ENCODE data around the gene TMEM208. TPM values are rescaled to one million over a fixed set of nuclear protein-coding genes. Genes with fewer than 3 reads are reported as not detected.

The TMEM208 gene
- total and polyA plus RNA-seq, 2 of the 13 experiments (the other 11 are each of a cell fraction or from before 2014, with no cell fraction given), result 58.8 to 72.9 TPM

DNA sequence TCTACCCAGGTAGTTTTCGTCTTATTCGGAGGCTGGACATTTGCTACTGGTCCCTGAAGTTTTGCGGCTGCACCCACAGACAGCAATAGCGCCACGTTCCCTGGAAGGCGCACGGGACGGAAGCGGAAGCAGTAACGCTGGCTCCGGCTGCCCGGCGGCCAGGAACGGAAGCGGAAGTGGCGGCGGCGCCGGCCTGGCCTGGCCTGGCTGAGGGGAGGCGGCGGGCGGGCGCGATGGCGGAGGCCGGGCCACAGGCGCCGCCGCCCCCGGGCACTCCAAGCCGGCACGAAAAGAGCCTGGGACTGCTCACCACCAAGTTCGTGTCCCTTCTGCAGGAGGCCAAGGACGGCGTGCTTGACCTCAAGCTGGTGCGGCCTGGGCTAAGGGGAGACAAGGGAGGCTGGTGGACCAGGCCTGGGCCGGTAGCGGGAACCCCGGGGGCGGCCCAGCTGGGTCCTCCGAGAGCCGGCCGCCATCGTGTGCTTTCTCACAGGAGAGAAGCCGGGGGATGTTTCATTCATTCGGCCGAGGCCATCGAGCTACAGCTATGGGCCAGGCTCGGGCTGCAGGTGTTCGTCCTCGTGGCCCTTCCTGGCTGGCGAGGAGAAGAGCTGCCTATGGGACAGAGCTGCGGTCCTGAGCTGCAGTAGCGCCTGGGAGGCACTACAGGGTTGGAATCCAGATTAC, 34.8 kb upstream of the TMEM208 start, which contains the start of gene E2F4 (continued):
- TF ChIP-seq, protein P1, sequence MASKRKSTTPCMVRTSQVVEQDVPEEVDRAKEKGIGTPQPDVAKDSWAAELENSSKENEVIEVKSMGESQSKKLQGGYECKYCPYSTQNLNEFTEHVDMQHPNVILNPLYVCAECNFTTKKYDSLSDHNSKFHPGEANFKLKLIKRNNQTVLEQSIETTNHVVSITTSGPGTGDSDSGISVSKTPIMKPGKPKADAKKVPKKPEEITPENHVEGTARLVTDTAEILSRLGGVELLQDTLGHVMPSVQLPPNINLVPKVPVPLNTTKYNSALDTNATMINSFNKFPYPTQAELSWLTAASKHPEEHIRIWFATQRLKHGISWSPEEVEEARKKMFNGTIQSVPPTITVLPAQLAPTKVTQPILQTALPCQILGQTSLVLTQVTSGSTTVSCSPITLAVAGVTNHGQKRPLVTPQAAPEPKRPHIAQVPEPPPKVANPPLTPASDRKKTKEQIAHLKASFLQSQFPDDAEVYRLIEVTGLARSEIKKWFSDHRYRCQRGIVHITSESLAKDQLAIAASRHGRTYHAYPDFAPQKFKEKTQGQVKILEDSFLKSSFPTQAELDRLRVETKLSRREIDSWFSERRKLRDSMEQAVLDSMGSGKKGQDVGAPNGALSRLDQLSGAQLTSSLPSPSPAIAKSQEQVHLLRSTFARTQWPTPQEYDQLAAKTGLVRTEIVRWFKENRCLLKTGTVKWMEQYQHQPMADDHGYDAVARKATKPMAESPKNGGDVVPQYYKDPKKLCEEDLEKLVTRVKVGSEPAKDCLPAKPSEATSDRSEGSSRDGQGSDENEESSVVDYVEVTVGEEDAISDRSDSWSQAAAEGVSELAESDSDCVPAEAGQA (IDR thresholded peaks at IDR 0.05; ENCODE audit: low read depth), result 0 out of 2 replicates have a peak, but pooled peaks have one; percentile 70
- TF ChIP-seq, protein P1 (CRISPR knock-in tag; IDR thresholded peaks at IDR 0.05; ENCODE audit: borderline replicate concordance), result peak; percentile 86
- TF ChIP-seq MEF2D (CRISPR knock-in tag; IDR thresholded peaks at IDR 0.05) (peak; percentile 74; the same call in 1 of the 2 replicates), TBX2 (CRISPR knock-in tag; IDR thresholded peaks at IDR 0.05; ENCODE audit: borderline replicate concordance) (peak; percentile 67), ZNF333 (CRISPR knock-in tag; IDR thresholded peaks at IDR 0.05; ENCODE audit: borderline replicate concordance) (peak; percentile 51; the same call in 1 of the 2 replicates), CBX5 (CRISPR knock-in tag; IDR thresholded peaks at IDR 0.05; ENCODE audit: borderline replicate concordance) (peak; percentile 31; the same call in 1 of the 2 replicates), KAT7 (CRISPR knock-in tag; IDR thresholded peaks at IDR 0.05; ENCODE audit: borderline replicate concordance) (0 out of 2 replicates have a peak, but pooled peaks have one; percentile 45), CEBPB (IDR thresholded peaks at IDR 0.05; ENCODE audit: borderline replicate concordance, low read depth, low read length) (no peak), THRA (CRISPR knock-in tag; IDR thresholded peaks at IDR 0.05; ENCODE audit: borderline replicate concordance) (peak; percentile 51; the same call in 1 of the 2 replicates), MAFK (conservative IDR thresholded peaks at IDR 0.05 in 1 of 2, IDR thresholded peaks at IDR 0.05 in 1 of 2; ENCODE audit: low read length in 2 of 2) (no peak), YEATS4 (CRISPR knock-in tag; IDR thresholded peaks at IDR 0.05; ENCODE audit: borderline replicate concordance) (peak; percentile 83), TMF1 (CRISPR knock-in tag; IDR thresholded peaks at IDR 0.05; ENCODE audit: low read depth) (peak; percentile 85)
- TF ChIP-seq, protein P2, sequence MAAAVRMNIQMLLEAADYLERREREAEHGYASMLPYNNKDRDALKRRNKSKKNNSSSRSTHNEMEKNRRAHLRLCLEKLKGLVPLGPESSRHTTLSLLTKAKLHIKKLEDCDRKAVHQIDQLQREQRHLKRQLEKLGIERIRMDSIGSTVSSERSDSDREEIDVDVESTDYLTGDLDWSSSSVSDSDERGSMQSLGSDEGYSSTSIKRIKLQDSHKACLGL (CRISPR knock-in tag; IDR thresholded peaks at IDR 0.05), result peak; percentile 79; the same call in 1 of the 2 replicates
- TF ChIP-seq, protein P3, sequence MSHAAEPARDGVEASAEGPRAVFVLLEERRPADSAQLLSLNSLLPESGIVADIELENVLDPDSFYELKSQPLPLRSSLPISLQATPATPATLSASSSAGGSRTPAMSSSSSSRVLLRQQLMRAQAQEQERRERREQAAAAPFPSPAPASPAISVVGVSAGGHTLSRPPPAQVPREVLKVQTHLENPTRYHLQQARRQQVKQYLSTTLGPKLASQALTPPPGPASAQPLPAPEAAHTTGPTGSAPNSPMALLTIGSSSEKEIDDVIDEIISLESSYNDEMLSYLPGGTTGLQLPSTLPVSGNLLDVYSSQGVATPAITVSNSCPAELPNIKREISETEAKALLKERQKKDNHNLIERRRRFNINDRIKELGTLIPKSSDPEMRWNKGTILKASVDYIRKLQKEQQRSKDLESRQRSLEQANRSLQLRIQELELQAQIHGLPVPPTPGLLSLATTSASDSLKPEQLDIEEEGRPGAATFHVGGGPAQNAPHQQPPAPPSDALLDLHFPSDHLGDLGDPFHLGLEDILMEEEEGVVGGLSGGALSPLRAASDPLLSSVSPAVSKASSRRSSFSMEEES (CRISPR knock-in tag; IDR thresholded peaks at IDR 0.05), result peak; percentile 55
- TF ChIP-seq, protein P4, sequence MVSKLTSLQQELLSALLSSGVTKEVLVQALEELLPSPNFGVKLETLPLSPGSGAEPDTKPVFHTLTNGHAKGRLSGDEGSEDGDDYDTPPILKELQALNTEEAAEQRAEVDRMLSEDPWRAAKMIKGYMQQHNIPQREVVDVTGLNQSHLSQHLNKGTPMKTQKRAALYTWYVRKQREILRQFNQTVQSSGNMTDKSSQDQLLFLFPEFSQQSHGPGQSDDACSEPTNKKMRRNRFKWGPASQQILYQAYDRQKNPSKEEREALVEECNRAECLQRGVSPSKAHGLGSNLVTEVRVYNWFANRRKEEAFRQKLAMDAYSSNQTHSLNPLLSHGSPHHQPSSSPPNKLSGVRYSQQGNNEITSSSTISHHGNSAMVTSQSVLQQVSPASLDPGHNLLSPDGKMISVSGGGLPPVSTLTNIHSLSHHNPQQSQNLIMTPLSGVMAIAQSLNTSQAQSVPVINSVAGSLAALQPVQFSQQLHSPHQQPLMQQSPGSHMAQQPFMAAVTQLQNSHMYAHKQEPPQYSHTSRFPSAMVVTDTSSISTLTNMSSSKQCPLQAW (CRISPR knock-in tag; IDR thresholded peaks at IDR 0.05), result peak; percentile 77

Data from HepG2 (cell line).